ENCODE results near the gene FGF13.

The FGF13 gene

GRCh38 chrX:138723301-138723700, 11.8 kb upstream of the FGF13 start (continued):
- TF ChIP-seq ZNF518A (tag by site-specific recombination; conservative IDR thresholded peaks at IDR 0.05; ENCODE audit: low read depth) (no peak), ZFP69B (tag by site-specific recombination; IDR thresholded peaks at IDR 0.05) (no peak), ZNF571 (tag by site-specific recombination; IDR thresholded peaks at IDR 0.05) (no peak), ZNF704 (tag by site-specific recombination; IDR thresholded peaks at IDR 0.05) (no peak)

GRCh38 chrX:138719396-138719795, 7.9 kb upstream of the FGF13 start:
- ChIA-PET POLR2A (no interaction called here), CTCF (no interaction called here)
- H3K27ac ChIP-seq (ENCODE audit: extremely low read depth, low read depth, low read length): no peak overlapping the region
- H3K4me1 ChIP-seq (ENCODE audit: control insufficient read depth, insufficient read depth, low read length): no peaks in the 10 kb centered on the region
- no peaks in the 10 kb centered on the region for H3K9me3 ChIP-seq (ENCODE audit: control insufficient read depth, insufficient read depth, low read depth, low read length)
- no peaks in the 10 kb centered on the region for H3K36me3 ChIP-seq (ENCODE audit: control insufficient read depth in 2 of 2, insufficient read depth in 1 of 2, low read length in 2 of 2)
- no peak for TF ChIP-seq ZIC2 (tag by site-specific recombination; IDR thresholded peaks at IDR 0.05)
- no peak for TF ChIP-seq ZFP37 (tag by site-specific recombination; IDR thresholded peaks at IDR 0.05)
- no peak for TF ChIP-seq ZNF623 (tag by site-specific recombination; IDR thresholded peaks at IDR 0.05)
- no peak for TF ChIP-seq ZNF324 (tag by site-specific recombination; IDR thresholded peaks at IDR 0.05)
- TF ChIP-seq ZNF626 (tag by site-specific recombination; IDR thresholded peaks at IDR 0.05): no peak
- TF ChIP-seq ZNF624 (tag by site-specific recombination; IDR thresholded peaks at IDR 0.05): no peak
- TF ChIP-seq SCRT1 (tag by site-specific recombination; IDR thresholded peaks at IDR 0.05; ENCODE audit: borderline replicate concordance): no peak
- no peak for TF ChIP-seq ZNF341 (tag by site-specific recombination; IDR thresholded peaks at IDR 0.05; ENCODE audit: low read depth)
- no peak for TF ChIP-seq ZBTB7A (tag by site-specific recombination; IDR thresholded peaks at IDR 0.05; ENCODE audit: low read depth)
- no peak for TF ChIP-seq ZNF701 (tag by site-specific recombination; IDR thresholded peaks at IDR 0.05)
- no peak for TF ChIP-seq ZNF174 (tag by site-specific recombination; IDR thresholded peaks at IDR 0.05)
- TF ChIP-seq ZNF621 (tag by site-specific recombination; IDR thresholded peaks at IDR 0.05): no peak
- no peak for TF ChIP-seq PATZ1 (tag by site-specific recombination; IDR thresholded peaks at IDR 0.05)
- H3K4me3 ChIP-seq (ENCODE audit: low read depth, low read length): no peak overlapping the region

- H3K27ac ChIP-seq (ENCODE audit: extremely low read depth, low read depth, low read length): no peak overlapping the region
- H3K9me3 ChIP-seq (ENCODE audit: control insufficient read depth, insufficient read depth, low read depth, low read length): no peaks in the 10 kb centered on the region
- ChIA-PET POLR2A (no interaction called here), CTCF (interaction anchor here (0.6 kb wide), 1 partner anchor 719 kb away, joined by 3 read pairs; no protein-coding TSS in a partner anchor)
- H3K4me3 ChIP-seq (ENCODE audit: low read depth, low read length): no peak overlapping the region
- no peaks in the 10 kb centered on the region for H3K36me3 ChIP-seq (ENCODE audit: control insufficient read depth in 2 of 2, insufficient read depth in 1 of 2, low read length in 2 of 2)
- H3K4me1 ChIP-seq (ENCODE audit: control insufficient read depth, insufficient read depth, low read length): no peaks in the 10 kb centered on the region
- no peak for TF ChIP-seq ZNF155 (tag by site-specific recombination; IDR thresholded peaks at IDR 0.05)
- no peak for TF ChIP-seq OVOL3 (tag by site-specific recombination; IDR thresholded peaks at IDR 0.05)
- no peak for TF ChIP-seq ZNF501 (tag by site-specific recombination; IDR thresholded peaks at IDR 0.05)
- TF ChIP-seq PRDM4 (tag by site-specific recombination; IDR thresholded peaks at IDR 0.05): no peak
- TF ChIP-seq ZNF169 (tag by site-specific recombination; IDR thresholded peaks at IDR 0.05): no peak
- no peak for TF ChIP-seq ZFHX2 (tag by site-specific recombination; conservative IDR thresholded peaks at IDR 0.05)
- TF ChIP-seq ZNF433 (tag by site-specific recombination; IDR thresholded peaks at IDR 0.05; ENCODE audit: low read depth): no peak
- no peak for TF ChIP-seq ZNF157 (tag by site-specific recombination; IDR thresholded peaks at IDR 0.05)
- no peak for TF ChIP-seq ZNF239 (tag by site-specific recombination; IDR thresholded peaks at IDR 0.05)
These were observed 7.4 kb upstream of the FGF13 start for GRCh38 chrX:138718941-138719340.

Data from HEK293 (cell line).